H1 (cell line): ENCODE measurements around the gene SLCO2A1. TPM values are rescaled to one million over a fixed set of nuclear protein-coding genes. Genes with fewer than 3 reads are reported as not detected.

Source experiments
- CTCF ChIA-PET: fragments of 300-600 bp; sonication (Branson Sonifier 250); formaldehyde crosslinking; loops from one replicate; lab custom pipeline; 2021; ENCODE audit not compliant: partially characterized antibody; lab: Charles Lee
- POLR2A ChIA-PET: fragments of 300-600 bp; sonication (Branson Sonifier 250); formaldehyde crosslinking; loops from one replicate; lab custom pipeline; 2021; ENCODE audit warnings: inconsistent platforms; ENCODE audit not compliant: partially characterized antibody; lab: Charles Lee
- DNase-seq, 2 experiments: peaks; one replicate each; pipeline versions ENCODE4 v3.0.0 to v3.0.0-alpha.2; 2010 to 2022; ENCODE audit warnings: low spot score in 2 of 2, low read depth in 1 of 2, mixed read lengths in 1 of 2
- FAIRE-seq: peaks from 2 replicates; lab custom pipeline; 2011; peaks lifted over from hg19 to GRCh38; lab: Jason Lieb, UNC
- H2AFZ ChIP-seq: 2 replicates; pipeline ENCODE4 v1.8.1; 2012; ENCODE audit warnings: low read length, inconsistent platforms
- H2AK5ac ChIP-seq: 2 replicates; pipeline ENCODE4 v1.6.1; 2013; ENCODE audit warnings: low read depth, low read length
- H2BK120ac ChIP-seq: replicated peaks from 2 replicates; pipeline ENCODE3; 2013; ENCODE audit warnings: low read depth, low read length, inconsistent platforms
- H2BK12ac ChIP-seq: 2 replicates; pipeline ENCODE4 v1.6.1; 2013; ENCODE audit warnings: low read depth, low read length
- H2BK15ac ChIP-seq: 2 replicates; pipeline ENCODE4 v1.6.1; 2013; ENCODE audit warnings: low read length
- H2BK20ac ChIP-seq: 2 replicates; pipeline ENCODE4 v1.6.1; 2013; ENCODE audit warnings: low read length
- H2BK5ac ChIP-seq: 2 replicates; pipeline ENCODE4 v1.6.1; 2013; ENCODE audit warnings: low read depth, low read length
- H3K14ac ChIP-seq: 2 replicates; pipeline ENCODE4 v1.6.1; 2013; ENCODE audit warnings: inconsistent platforms; ENCODE audit not compliant: insufficient read length
- H3K18ac ChIP-seq: 2 replicates; pipeline ENCODE4 v1.6.1; 2013; ENCODE audit warnings: low read length; ENCODE audit errors: extremely low read depth
- H3K23ac ChIP-seq: 2 replicates; pipeline ENCODE4 v1.6.1; 2013; ENCODE audit warnings: inconsistent platforms; ENCODE audit not compliant: insufficient read length
- H3K23me2 ChIP-seq: 2 replicates; pipeline ENCODE4 v1.6.1; 2013; ENCODE audit warnings: low read depth, low read length
- H3K27ac ChIP-seq: 2 replicates; pipeline ENCODE4 v1.6.1; 2011; ENCODE audit warnings: low read depth, low read length, inconsistent platforms
- H3K27me3 ChIP-seq, 4 experiments: replicated peaks in 1 of 4; 1 replicate in 1 of 4; 2 replicates in 3 of 4; pipeline versions ENCODE4 v1.6.1 to v1.8.1; 2011 to 2013; ENCODE audit warnings: low read length in 3 of 4, mild to moderate bottlenecking in 3 of 4, inconsistent platforms in 2 of 4, mixed read lengths in 2 of 4, moderate library complexity in 1 of 4; ENCODE audit not compliant: control insufficient read depth in 3 of 4, insufficient read depth in 3 of 4; ENCODE audit errors: extremely low read depth in 1 of 4
- H3K36me3 ChIP-seq, 4 experiments: 2 replicates each; pipeline versions ENCODE4 v1.6.1 to v1.8.1; 2011 to 2013; ENCODE audit warnings: mild to moderate bottlenecking in 4 of 4, low read length in 3 of 4, moderate library complexity in 2 of 4, control low read depth in 1 of 4, inconsistent platforms in 1 of 4; ENCODE audit not compliant: insufficient read depth in 4 of 4, control insufficient read depth in 2 of 4
- H3K4ac ChIP-seq: replicated peaks from 2 replicates; pipeline ENCODE3; 2013; ENCODE audit warnings: low read length, low read depth, mixed read lengths, inconsistent platforms; ENCODE audit not compliant: insufficient read length
- H3K4me1 ChIP-seq, 4 experiments: replicated peaks in 1 of 4; 1 replicate in 1 of 4; 2 replicates in 3 of 4; pipeline versions ENCODE4 v1.6.1 to v1.8.1; 2011 to 2013; ENCODE audit warnings: low read length in 3 of 4, inconsistent platforms in 2 of 4, mixed read lengths in 1 of 4; ENCODE audit not compliant: insufficient read depth in 4 of 4, control insufficient read depth in 3 of 4
- H3K4me2 ChIP-seq, 2 experiments: 2 replicates each; pipeline versions ENCODE4 v1.6.1 to v1.8.1; 2011 to 2013; ENCODE audit warnings: low read depth in 2 of 2, low read length in 2 of 2, control low read depth in 1 of 2, inconsistent platforms in 1 of 2, mild to moderate bottlenecking in 1 of 2; ENCODE audit not compliant: insufficient read depth in 1 of 2
- H3K4me3 ChIP-seq, 4 experiments: fragments of 200-600, 300-600 bp in 1 of 4; sonication (generic), shearing (Covaris generic), sonication (Bioruptor Twin) in 1 of 4; 2 replicates each; pipeline versions ENCODE4 v1.5.1 to v1.8.1; 2011 to 2016; ENCODE audit warnings: low read length in 4 of 4, low read depth in 3 of 4, control low read depth in 2 of 4, inconsistent platforms in 2 of 4, mild to moderate bottlenecking in 2 of 4, mixed read lengths in 1 of 4, moderate library complexity in 1 of 4; ENCODE audit not compliant: insufficient read depth in 2 of 4; ENCODE audit errors: extremely low read depth in 1 of 4
- H3K56ac ChIP-seq: replicated peaks from 2 replicates; pipeline ENCODE3; 2013; ENCODE audit warnings: low read depth, mild to moderate bottlenecking, mixed read lengths, low read length, inconsistent platforms; ENCODE audit not compliant: insufficient read length
- H3K79me1 ChIP-seq: 2 replicates; pipeline ENCODE4 v1.6.1; 2013; ENCODE audit warnings: low read depth, low read length, control low read depth
- H3K79me2 ChIP-seq, 2 experiments: 2 replicates each; pipeline versions ENCODE4 v1.6.1 to v1.8.1; 2012 to 2013; ENCODE audit warnings: low read length in 2 of 2, mild to moderate bottlenecking in 2 of 2, inconsistent platforms in 1 of 2; ENCODE audit not compliant: insufficient read depth in 2 of 2, control insufficient read depth in 1 of 2
- H3K9ac ChIP-seq, 4 experiments: replicated peaks in 1 of 4; 1 replicate in 1 of 4; 2 replicates in 3 of 4; pipeline versions ENCODE4 v1.6.1 to v1.8.1; 2011 to 2013; ENCODE audit warnings: low read depth in 3 of 4, low read length in 3 of 4, control low read depth in 2 of 4, mild to moderate bottlenecking in 2 of 4, moderate library complexity in 2 of 4, inconsistent platforms in 1 of 4; ENCODE audit errors: extremely low read depth in 1 of 4
- H3K9me3 ChIP-seq, 2 experiments: 2 replicates each; pipeline versions ENCODE4 v1.6.1 to v1.8.1; 2012 to 2013; ENCODE audit warnings: mild to moderate bottlenecking in 2 of 2, moderate library complexity in 2 of 2, control low read depth in 1 of 2, inconsistent platforms in 1 of 2, low read depth in 1 of 2, low read length in 1 of 2, mixed read lengths in 1 of 2; ENCODE audit not compliant: insufficient read depth in 2 of 2
- H4K20me1 ChIP-seq, 2 experiments: replicated peaks in 1 of 2; 2 replicates each; pipeline versions ENCODE3 to v1.8.1; 2011 to 2013; ENCODE audit warnings: inconsistent platforms in 2 of 2, low read length in 2 of 2, mild to moderate bottlenecking in 1 of 2; ENCODE audit not compliant: insufficient read depth in 2 of 2, control insufficient read depth in 1 of 2
- H4K5ac ChIP-seq: 2 replicates; pipeline ENCODE4 v1.6.1; 2013; ENCODE audit warnings: low read length, low read depth, mixed read lengths, inconsistent platforms; ENCODE audit not compliant: insufficient read length
- H4K8ac ChIP-seq: 2 replicates; pipeline ENCODE4 v1.8.0; 2013; ENCODE audit warnings: mild to moderate bottlenecking, moderate library complexity, low read length, inconsistent platforms; ENCODE audit not compliant: insufficient read depth; ENCODE audit errors: extremely low read depth
- H4K91ac ChIP-seq: replicated peaks from 2 replicates; pipeline ENCODE3; 2013; ENCODE audit warnings: low read length, mixed read lengths, inconsistent platforms; ENCODE audit not compliant: insufficient read length
- CBX8 ChIP-seq: fragments of 300-800, 300-1000 bp; sonication (generic); IDR thresholded peaks from 2 replicates; pipeline ENCODE4 v1.7.1; 2016; ENCODE audit warnings: low read depth, low read length, borderline replicate concordance
- EP300 ChIP-seq, 2 experiments: IDR thresholded peaks; 1 replicate in 1 of 2; 2 replicates in 1 of 2; pipeline ENCODE4 v1.6.1; 2011 to 2012; ENCODE audit warnings: low read depth in 2 of 2, low read length in 2 of 2, mild to moderate bottlenecking in 2 of 2, borderline replicate concordance in 1 of 2, inconsistent platforms in 1 of 2, moderate library complexity in 1 of 2
- FOSL1 ChIP-seq: IDR thresholded peaks from 2 replicates; pipeline ENCODE4 v1.6.1; 2011; ENCODE audit warnings: mild to moderate bottlenecking, low read depth, low read length, moderate library complexity; ENCODE audit not compliant: insufficient read depth
- JUND ChIP-seq: IDR thresholded peaks from 2 replicates; pipeline ENCODE4 v1.6.1; 2011; ENCODE audit warnings: mild to moderate bottlenecking, improper control_type of control experiment, low read length
- POLR2A ChIP-seq, 2 experiments: IDR thresholded peaks; 1 replicate in 1 of 2; 2 replicates in 1 of 2; pipeline ENCODE4 v1.6.1; 2011; ENCODE audit warnings: low read depth in 2 of 2, low read length in 2 of 2, mild to moderate bottlenecking in 2 of 2; ENCODE audit errors: control extremely low read depth in 1 of 2
- RBBP5 ChIP-seq: IDR thresholded peaks from 2 replicates; pipeline ENCODE4 v1.7.1; 2012; ENCODE audit warnings: low read depth, mild to moderate bottlenecking, inconsistent platforms, low read length, moderate library complexity, borderline replicate concordance
- SIN3A ChIP-seq, 2 experiments: IDR thresholded peaks in 1 of 2; conservative IDR thresholded peaks in 1 of 2; 2 replicates each; pipeline ENCODE4 v1.6.1; 2011 to 2012; ENCODE audit warnings: low read length in 2 of 2, improper control_type of control experiment in 1 of 2, low read depth in 1 of 2, mild to moderate bottlenecking in 1 of 2
- TAF7 ChIP-seq: optimal IDR thresholded peaks from 2 replicates; pipeline ENCODE3; 2011; ENCODE audit warnings: low read depth, mild to moderate bottlenecking, inconsistent platforms, low read length, moderate library complexity, borderline replicate concordance
- WGBS, 2 experiments: shearing (Covaris generic) in 1 of 2; methylation state at CpG; one replicate each; pipeline versions ENCODE4 v1.1.6 to v1.1.7; 2013 to 2015; ENCODE audit warnings: low lambda C conversion rate in 2 of 2, mixed read lengths in 2 of 2, inconsistent platforms in 1 of 2, low coverage in 1 of 2, missing lambda C conversion rate in 1 of 2; ENCODE audit not compliant: insufficient replicate concordance in 2 of 2, insufficient coverage in 1 of 2, insufficient read length in 1 of 2; ENCODE audit errors: extremely low coverage in 1 of 2, missing lambda C conversion rate in 1 of 2; 5-methylcytosine and 5-hydroxymethylcytosine counted together
- polyA plus RNA-seq, 7 experiments: library from polyadenylated mRNA; depleted of rRNA in 3 of 7; stranded (reverse) in 5 of 7; unstranded in 2 of 7; fragments of >200 nt in 5 of 7; fragments of 200-250 nt in 2 of 7; gene quantifications; 1 replicate in 5 of 7; 2 replicates in 1 of 7; 4 replicates in 1 of 7; pipeline versions ENCODE4 v1.2.1 to v1.2.3, GENCODE V29; 2011 to 2013; ENCODE audit warnings: missing spikeins in 2 of 7, mixed read lengths in 2 of 7
- total RNA-seq: library from RNA; stranded (reverse); fragmentation: NEBNext Ultra II Directional; extraction: Animal tissue kit (Norgen Biotek cat#: 25700); gene quantifications from 2 replicates; pipeline ENCODE4 v1.2.1, GENCODE V29; 2021

Gene SLCO2A1
- total and polyA plus RNA-seq, 2 of the 8 experiments (the other 6 are each of a cell fraction or from before 2014, with no cell fraction given), result 1.1 to 2.3 TPM

- no peaks in the 10 kb centered on the region for H4K20me1 ChIP-seq
- H3K9ac ChIP-seq, result no peak overlapping the region
- H3K4ac ChIP-seq, result no peak overlapping the region
- no peak overlapping the region for H2BK20ac ChIP-seq
- peaks cover 18% of the 10 kb centered on the region for H3K23me2 ChIP-seq
- no peak overlapping the region for H2AK5ac ChIP-seq
- no peak overlapping the region for H3K27ac ChIP-seq
- POLR2A ChIA-PET, result no interaction called here
- no peak overlapping the region for H3K4me3 ChIP-seq
- H4K91ac ChIP-seq, result no peak overlapping the region
- no peak overlapping the region for H2BK12ac ChIP-seq
- H3K27me3 ChIP-seq, result peaks cover 14 to 42% (median 33%) of the 10 kb centered on the region in 4 experiments
- H3K79me2 ChIP-seq, result no peaks in the 10 kb centered on the region
- H3K36me3 ChIP-seq, result no peaks in the 10 kb centered on the region
- FAIRE-seq (no peak), DNase-seq (peak in 1 of 2 experiments; percentile 22)
- H3K9me3 ChIP-seq, result no peaks in the 10 kb centered on the region
- CTCF ChIA-PET, result interaction anchor here (1.0 to 2.7 kb wide), 5 partner anchors 17 to 60 kb away, joined by 3 to 14 read pairs (median 4); no protein-coding TSS in a partner anchor
- H2AFZ ChIP-seq, result no peak overlapping the region
- peaks cover 3% of the 10 kb centered on the region; the same call in 1 of the 2 replicates for H3K79me1 ChIP-seq
- H3K18ac ChIP-seq, result no peak overlapping the region
- no peak overlapping the region for H2BK15ac ChIP-seq
- no peak overlapping the region for H4K5ac ChIP-seq
- H3K14ac ChIP-seq, result no peak overlapping the region
- no peak overlapping the region for H3K56ac ChIP-seq
- no peak overlapping the region for H4K8ac ChIP-seq
- no peak overlapping the region for H3K4me2 ChIP-seq
- peaks cover 0 to 15% (median 9%) of the 10 kb centered on the region in 4 experiments; a peak in 6 of 7 replicates for H3K4me1 ChIP-seq
- 100% methylated on average over 6 of the region's 6 CpGs; no CpG with 5 or more reads in 1 of the 2 experiments for WGBS, 2 experiments
- no peak overlapping the region for H2BK120ac ChIP-seq
- H3K23ac ChIP-seq, result no peak overlapping the region
- H2BK5ac ChIP-seq, result no peak overlapping the region
- TF ChIP-seq FOSL1 (no peak), SIN3A (conservative IDR thresholded peaks at IDR 0.05 in 1 of 2, IDR thresholded peaks at IDR 0.05 in 1 of 2; ENCODE audit: low read depth in 1 of 2, low read length in 2 of 2) (no peak), EP300 (IDR thresholded peaks at IDR 0.05; ENCODE audit: borderline replicate concordance in 1 of 2, low read depth in 2 of 2, low read length in 2 of 2) (no peak), TAF7 (no peak), POLR2A (IDR thresholded peaks at IDR 0.05; ENCODE audit: control extremely low read depth in 1 of 2, low read depth in 2 of 2, low read length in 2 of 2) (no peak), RBBP5 (no peak), CBX8 (no peak), JUND (no peak)
These were observed 137.0 kb downstream of the SLCO2A1 start for GRCh38 chr3:133892541-133893231.
